Bronchial epithelial cell (primary cell): Measurements from ENCODE around the gene DGKG. TPM values are rescaled to one million over a fixed set of nuclear protein-coding genes. Genes with fewer than 3 reads are reported as not detected.

Source experiments
- DNase-seq: peaks from one replicate; pipeline ENCODE4 v3.0.0-alpha.2; 2010; ENCODE audit warnings: low read depth
- FAIRE-seq: peaks from 2 replicates; lab custom pipeline; 2011; peaks lifted over from hg19 to GRCh38; lab: Jason Lieb, UNC
- H3K27me3 ChIP-seq: 2 replicates; pipeline ENCODE4 v1.5.1; 2011; ENCODE audit warnings: low read length; ENCODE audit not compliant: control insufficient read depth, insufficient read depth
- H3K36me3 ChIP-seq: 2 replicates; pipeline ENCODE4 v1.5.1; 2011; ENCODE audit warnings: low read length; ENCODE audit not compliant: control insufficient read depth, insufficient read depth
- H3K4me3 ChIP-seq: 2 replicates; pipeline ENCODE4 v1.5.1; 2011; ENCODE audit warnings: mild to moderate bottlenecking, low read depth, low read length, control low read depth
- total RNA-seq: library from RNA; depleted of rRNA; stranded (reverse); fragments of >200 nt; gene quantifications from 2 replicates; pipeline ENCODE4 v1.2.1, GENCODE V29; 2014
- TF ChIP-seq, protein P1 (sequence below): IDR thresholded peaks from 2 replicates; pipeline ENCODE4 v1.5.1; 2011; ENCODE audit warnings: mild to moderate bottlenecking, moderate library complexity, low read length, control low read depth, inconsistent platforms; ENCODE audit not compliant: insufficient read depth, severe bottlenecking

Gene DGKG
- total RNA-seq, 1 donor from 2014 or later: not detected

DNA sequence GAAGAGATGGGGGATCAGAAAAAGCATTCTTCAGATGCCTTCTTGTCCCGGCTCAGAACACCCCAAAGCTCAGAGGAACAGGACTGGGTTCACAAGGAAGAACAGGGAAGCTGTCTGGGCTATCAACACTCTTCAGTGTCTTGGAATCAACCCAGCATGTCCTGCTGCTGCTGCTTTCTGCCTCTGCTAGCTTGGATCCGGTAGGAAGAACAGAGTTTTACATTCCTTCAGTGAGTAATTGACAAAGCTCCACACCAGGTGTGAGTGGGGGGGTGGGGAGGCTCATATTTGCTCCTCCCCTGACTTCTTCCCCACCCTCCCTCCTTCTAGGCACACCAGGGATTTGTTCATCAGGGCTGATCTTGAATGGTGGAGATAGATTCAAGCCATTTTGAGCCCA, 240.1 kb downstream of the DGKG start:
- Histone ChIP-seq H3K27me3 (no peaks in the 10 kb centered on the region), H3K4me3 (no peak overlapping the region), H3K36me3 (no peaks in the 10 kb centered on the region)
- DNase-seq: peak; percentile 61
- TF ChIP-seq, protein P1, sequence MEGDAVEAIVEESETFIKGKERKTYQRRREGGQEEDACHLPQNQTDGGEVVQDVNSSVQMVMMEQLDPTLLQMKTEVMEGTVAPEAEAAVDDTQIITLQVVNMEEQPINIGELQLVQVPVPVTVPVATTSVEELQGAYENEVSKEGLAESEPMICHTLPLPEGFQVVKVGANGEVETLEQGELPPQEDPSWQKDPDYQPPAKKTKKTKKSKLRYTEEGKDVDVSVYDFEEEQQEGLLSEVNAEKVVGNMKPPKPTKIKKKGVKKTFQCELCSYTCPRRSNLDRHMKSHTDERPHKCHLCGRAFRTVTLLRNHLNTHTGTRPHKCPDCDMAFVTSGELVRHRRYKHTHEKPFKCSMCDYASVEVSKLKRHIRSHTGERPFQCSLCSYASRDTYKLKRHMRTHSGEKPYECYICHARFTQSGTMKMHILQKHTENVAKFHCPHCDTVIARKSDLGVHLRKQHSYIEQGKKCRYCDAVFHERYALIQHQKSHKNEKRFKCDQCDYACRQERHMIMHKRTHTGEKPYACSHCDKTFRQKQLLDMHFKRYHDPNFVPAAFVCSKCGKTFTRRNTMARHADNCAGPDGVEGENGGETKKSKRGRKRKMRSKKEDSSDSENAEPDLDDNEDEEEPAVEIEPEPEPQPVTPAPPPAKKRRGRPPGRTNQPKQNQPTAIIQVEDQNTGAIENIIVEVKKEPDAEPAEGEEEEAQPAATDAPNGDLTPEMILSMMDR: no peak
- no peak for FAIRE-seq

DNA sequence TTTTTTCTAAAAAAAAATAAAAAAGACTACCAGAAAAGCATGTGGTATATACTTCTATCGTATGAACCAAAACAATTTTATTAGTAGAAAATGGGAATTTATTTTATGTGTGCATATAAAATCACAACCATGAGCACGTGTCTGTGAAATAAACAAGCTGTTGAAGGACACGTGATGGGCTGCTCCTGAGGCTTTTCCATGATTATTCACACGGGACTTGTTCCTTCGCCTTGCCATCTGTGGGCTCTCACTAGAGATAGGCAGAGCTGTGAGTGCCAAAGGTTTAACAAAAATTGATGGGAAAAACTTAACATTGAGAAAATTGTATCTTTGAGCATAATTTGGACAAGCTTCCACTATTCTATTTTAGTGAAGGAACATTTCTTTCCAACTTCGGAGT, 240.8 kb downstream of the DGKG start:
- FAIRE-seq: no peak
- Histone ChIP-seq H3K4me3 (no peak overlapping the region), H3K27me3 (no peaks in the 10 kb centered on the region), H3K36me3 (no peaks in the 10 kb centered on the region)
- no peak for DNase-seq
- TF ChIP-seq, protein P1: no peak

DNA sequence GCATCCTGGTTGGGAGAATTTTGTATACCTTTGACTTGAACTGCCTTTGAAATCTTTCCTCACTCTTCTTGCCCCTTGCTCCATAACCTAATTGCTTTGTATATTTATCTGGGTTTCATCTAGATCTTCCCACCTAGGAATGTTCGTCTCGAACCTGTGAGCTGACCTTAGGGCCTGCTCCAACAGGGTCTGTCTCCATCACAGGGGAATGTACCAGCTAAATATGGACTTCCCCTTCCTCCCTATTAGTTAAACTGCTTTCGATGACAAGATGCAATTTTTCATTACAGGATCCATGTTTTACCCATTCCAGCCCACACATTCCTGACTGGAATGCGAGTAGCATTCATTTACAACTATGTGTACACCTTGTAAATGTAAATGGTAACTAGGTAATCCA, 242.5 kb downstream of the DGKG start:
- TF ChIP-seq, protein P1: no peak
- no peak for DNase-seq
- FAIRE-seq: no peak
- H3K27me3 ChIP-seq: no peaks in the 10 kb centered on the region
- no peak overlapping the region for H3K4me3 ChIP-seq
- no peaks in the 10 kb centered on the region for H3K36me3 ChIP-seq

DNA sequence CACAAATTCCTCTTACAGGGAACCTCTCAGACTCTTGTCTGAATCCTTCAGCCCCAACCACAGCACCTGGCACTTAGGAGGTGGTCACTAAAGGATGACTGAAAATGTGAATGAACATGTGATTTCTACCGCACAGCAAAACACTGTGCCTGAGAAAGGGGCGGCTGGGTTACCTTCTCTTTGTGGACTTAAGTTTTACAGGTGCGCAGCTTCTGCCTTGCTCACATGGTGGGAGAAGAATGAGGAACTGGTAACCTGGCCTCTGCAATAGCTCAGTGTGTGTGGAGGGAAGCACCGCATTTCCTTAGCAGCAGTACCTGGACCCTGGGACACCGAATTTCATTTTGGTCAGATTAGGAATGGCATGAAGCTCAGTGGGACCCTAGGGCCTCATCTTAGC, 243.3 kb downstream of the DGKG start:
- Histone ChIP-seq H3K4me3 (no peak overlapping the region), H3K36me3 (no peaks in the 10 kb centered on the region), H3K27me3 (no peaks in the 10 kb centered on the region)
- TF ChIP-seq, protein P1: no peak
- DNase-seq (no peak), FAIRE-seq (no peak)

DNA sequence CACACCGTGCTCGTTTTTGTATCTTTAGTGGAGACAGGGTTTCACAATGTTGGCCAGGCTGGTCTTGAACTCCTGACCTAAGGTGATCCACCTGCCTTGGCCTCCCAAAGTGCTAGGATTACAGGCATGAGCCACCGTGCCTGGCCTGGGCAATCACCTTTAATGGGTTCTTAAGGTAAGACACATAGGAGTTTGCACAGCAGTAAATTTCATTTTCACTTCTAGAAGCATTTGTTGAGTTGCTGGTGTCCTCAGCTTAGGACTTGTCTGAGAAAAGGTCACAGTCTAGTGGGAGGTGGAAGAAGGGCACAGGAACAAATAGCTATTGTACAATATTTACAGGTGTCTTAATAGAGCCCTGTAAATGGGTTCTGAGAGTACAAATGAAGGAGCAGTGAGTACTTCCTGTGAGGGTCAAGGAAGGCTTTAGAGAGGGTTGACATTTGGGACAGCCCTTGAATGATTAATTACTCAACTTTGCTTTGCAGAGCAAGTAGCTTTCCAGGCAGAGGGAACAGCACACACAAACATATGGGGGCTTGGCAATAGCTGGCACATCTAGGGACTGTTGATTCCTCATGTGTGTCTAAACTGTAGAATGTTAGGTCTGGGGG, 244.4 kb downstream of the DGKG start:
- no peak for FAIRE-seq
- Histone ChIP-seq H3K4me3 (no peak overlapping the region), H3K27me3 (no peaks in the 10 kb centered on the region), H3K36me3 (no peaks in the 10 kb centered on the region)
- TF ChIP-seq, protein P1: no peak
- DNase-seq: no peak
